ENCODE results near the gene FBXO40. TPM values are rescaled to one million over a fixed set of nuclear protein-coding genes. Genes with fewer than 3 reads are reported as not detected.
A peak's percentile ranks its signal among the peaks of the same experiment; 100 is the strongest.
"Not testable (repeated sequence)": the region's sequence is repeated elsewhere in the genome, so short reads cannot be mapped to it uniquely, and the experiment has no call there.

Gene FBXO40
- polyA plus RNA-seq, 4 donors, result 0.01 TPM; not detected in 3

- not testable (repeated sequence) for DNase-seq, FAIRE-seq
Observed at GRCh38 chr3:121599900-121600299, 6.7 kb downstream of the FBXO40 start.

GRCh38 chr3:121601212-121601812, 8.1 kb downstream of the FBXO40 start:
- Histone ChIP-seq H3K9me3 (ENCODE audit: control insufficient read depth in 2 of 2, insufficient read depth in 1 of 2, low read depth in 1 of 2, low read length in 1 of 2) (no peaks in the 10 kb centered on the region), H3K4me1 (ENCODE audit: control insufficient read depth in 3 of 3, insufficient read depth in 2 of 3, low read depth in 1 of 3, low read length in 2 of 3) (no peaks in the 10 kb centered on the region), H3K36me3 (ENCODE audit: control insufficient read depth in 3 of 3, insufficient read depth in 2 of 3, low read depth in 1 of 3, low read length in 3 of 3) (no peaks in the 10 kb centered on the region), H3K4me3 (ENCODE audit: low read depth in 1 of 3, low read length in 3 of 3) (no peak overlapping the region), H3K27me3 (ENCODE audit: control insufficient read depth in 3 of 3, insufficient read depth in 3 of 3, low read length in 3 of 3) (no peaks in the 10 kb centered on the region), H3K27ac (ENCODE audit: low read depth in 1 of 3, low read length in 2 of 3) (no peak overlapping the region)
- DNase-seq, result peak in 1 of 2 donors; percentile 3
- 8 to 23% (median 20%) methylated on average over 4 of the region's 4 CpGs for WGBS, 3 donors
- no peak for FAIRE-seq

More at GRCh38 chr3:121599900-121600299, 6.7 kb downstream of the FBXO40 start:
- not testable (repeated sequence) for H3K4me3 ChIP-seq (ENCODE audit: low read depth in 1 of 3, low read length in 3 of 3); H3K4me1 ChIP-seq (ENCODE audit: control insufficient read depth in 3 of 3, insufficient read depth in 2 of 3, low read depth in 1 of 3, low read length in 2 of 3); H3K36me3 ChIP-seq (ENCODE audit: control insufficient read depth in 3 of 3, insufficient read depth in 2 of 3, low read depth in 1 of 3, low read length in 3 of 3); H3K9me3 ChIP-seq (ENCODE audit: control insufficient read depth in 2 of 2, insufficient read depth in 1 of 2, low read depth in 1 of 2, low read length in 1 of 2); H3K27ac ChIP-seq (ENCODE audit: low read depth in 1 of 3, low read length in 2 of 3); H3K27me3 ChIP-seq (ENCODE audit: control insufficient read depth in 3 of 3, insufficient read depth in 3 of 3, low read length in 3 of 3)
- WGBS, 3 donors, result 81 to 94% (median 90%) methylated on average over 2 of the region's 2 CpGs

DNA sequence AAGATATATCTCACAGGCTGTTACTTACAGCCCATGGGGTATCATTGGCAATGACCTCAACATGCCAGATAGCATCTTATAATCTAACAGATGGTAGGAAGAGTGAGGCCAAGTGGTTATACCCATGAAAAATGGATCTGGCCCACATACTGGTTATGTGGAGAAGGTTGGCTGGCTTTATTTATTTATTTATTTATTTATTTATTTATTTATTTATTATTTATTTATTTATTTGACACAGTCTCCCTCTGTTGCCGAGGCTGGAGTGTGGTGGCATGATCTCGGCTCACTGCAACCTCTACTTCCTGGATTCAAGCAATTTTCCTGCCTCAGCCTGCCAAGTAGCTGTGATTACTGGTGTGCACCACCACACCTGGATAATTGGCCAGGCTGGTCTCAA, 11.6 kb downstream of the FBXO40 start:
- FAIRE-seq (no peak), DNase-seq (no peak)
- no peaks in the 10 kb centered on the region for H3K27me3 ChIP-seq (ENCODE audit: control insufficient read depth in 3 of 3, insufficient read depth in 3 of 3, low read length in 3 of 3)
- no peak overlapping the region for H3K4me3 ChIP-seq (ENCODE audit: low read depth in 1 of 3, low read length in 3 of 3)
- H3K36me3 ChIP-seq (ENCODE audit: control insufficient read depth in 3 of 3, insufficient read depth in 2 of 3, low read depth in 1 of 3, low read length in 3 of 3), result no peaks in the 10 kb centered on the region
- H3K4me1 ChIP-seq (ENCODE audit: control insufficient read depth in 3 of 3, insufficient read depth in 2 of 3, low read depth in 1 of 3, low read length in 2 of 3), result no peaks in the 10 kb centered on the region
- 91 to 98% (median 97%) methylated on average over 2 of the region's 2 CpGs for WGBS, 3 donors
- H3K27ac ChIP-seq (ENCODE audit: low read depth in 1 of 3, low read length in 2 of 3), result no peak overlapping the region
- no peaks in the 10 kb centered on the region for H3K9me3 ChIP-seq (ENCODE audit: control insufficient read depth in 2 of 2, insufficient read depth in 1 of 2, low read depth in 1 of 2, low read length in 1 of 2)

DNA sequence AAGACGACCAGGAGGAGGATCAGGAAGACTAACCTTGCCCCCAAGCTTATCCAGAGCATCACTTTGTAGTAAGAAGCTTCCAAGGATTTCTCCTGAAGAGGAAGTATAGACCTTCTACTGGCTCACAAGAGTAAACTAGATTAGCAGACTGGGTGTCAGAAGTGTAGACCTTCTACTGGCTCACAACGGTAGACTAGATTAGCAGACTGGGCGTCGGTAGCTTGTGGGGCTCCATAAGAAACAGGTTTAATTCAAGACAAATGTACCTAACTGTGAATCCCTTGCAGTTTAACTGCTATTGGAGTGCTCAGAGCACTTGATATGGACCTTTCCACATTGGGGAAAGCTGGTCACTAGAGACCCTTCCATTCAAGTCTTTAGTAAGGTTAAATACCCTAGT, 12.9 kb downstream of the FBXO40 start:
- DNase-seq, result no peak
- H3K9me3 ChIP-seq (ENCODE audit: control insufficient read depth in 2 of 2, insufficient read depth in 1 of 2, low read depth in 1 of 2, low read length in 1 of 2), result no peaks in the 10 kb centered on the region
- H3K36me3 ChIP-seq (ENCODE audit: control insufficient read depth in 3 of 3, insufficient read depth in 2 of 3, low read depth in 1 of 3, low read length in 3 of 3), result no peaks in the 10 kb centered on the region
- H3K4me1 ChIP-seq (ENCODE audit: control insufficient read depth in 3 of 3, insufficient read depth in 2 of 3, low read depth in 1 of 3, low read length in 2 of 3), result no peaks in the 10 kb centered on the region
- no peaks in the 10 kb centered on the region for H3K27me3 ChIP-seq (ENCODE audit: control insufficient read depth in 3 of 3, insufficient read depth in 3 of 3, low read length in 3 of 3)
- no peak overlapping the region for H3K4me3 ChIP-seq (ENCODE audit: low read depth in 1 of 3, low read length in 3 of 3)
- 80 to 92% (median 89%) methylated on average over 4 of the region's 4 CpGs for WGBS, 3 donors
- no peak overlapping the region for H3K27ac ChIP-seq (ENCODE audit: low read depth in 1 of 3, low read length in 2 of 3)
- no peak for FAIRE-seq

DNA sequence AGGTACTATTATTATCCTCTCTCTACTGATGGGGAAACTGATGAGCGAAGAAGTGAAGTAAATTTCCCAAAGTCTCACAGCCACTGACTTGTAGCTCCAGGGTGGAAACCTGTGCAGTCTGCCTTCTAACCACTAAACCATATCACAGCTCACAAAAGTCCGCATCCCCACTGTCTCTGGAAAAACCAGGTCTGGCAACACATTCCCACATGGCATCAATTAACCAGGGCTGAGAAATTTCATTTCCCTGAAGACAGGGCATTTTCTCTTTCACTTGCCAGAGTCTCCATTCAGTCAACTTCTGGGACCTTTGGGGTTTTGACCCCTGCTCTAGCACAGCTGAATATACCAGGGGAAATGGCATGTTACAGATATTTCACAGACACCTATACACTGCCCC, 26.5 kb downstream of the FBXO40 start:
- Histone ChIP-seq H3K4me3 (ENCODE audit: low read depth in 1 of 3, low read length in 3 of 3) (no peak overlapping the region), H3K9me3 (ENCODE audit: control insufficient read depth in 2 of 2, insufficient read depth in 1 of 2, low read depth in 1 of 2, low read length in 1 of 2) (no peaks in the 10 kb centered on the region), H3K27me3 (ENCODE audit: control insufficient read depth in 3 of 3, insufficient read depth in 3 of 3, low read length in 3 of 3) (no peaks in the 10 kb centered on the region), H3K27ac (ENCODE audit: low read depth in 1 of 3, low read length in 2 of 3) (no peak overlapping the region), H3K36me3 (ENCODE audit: control insufficient read depth in 3 of 3, insufficient read depth in 2 of 3, low read depth in 1 of 3, low read length in 3 of 3) (no peaks in the 10 kb centered on the region), H3K4me1 (ENCODE audit: control insufficient read depth in 3 of 3, insufficient read depth in 2 of 3, low read depth in 1 of 3, low read length in 2 of 3) (no peaks in the 10 kb centered on the region)
- WGBS, 3 donors, result 91 to 98% (median 92%) methylated on average over 2 of the region's 2 CpGs
- no peak for DNase-seq
- no peak for FAIRE-seq

DNA sequence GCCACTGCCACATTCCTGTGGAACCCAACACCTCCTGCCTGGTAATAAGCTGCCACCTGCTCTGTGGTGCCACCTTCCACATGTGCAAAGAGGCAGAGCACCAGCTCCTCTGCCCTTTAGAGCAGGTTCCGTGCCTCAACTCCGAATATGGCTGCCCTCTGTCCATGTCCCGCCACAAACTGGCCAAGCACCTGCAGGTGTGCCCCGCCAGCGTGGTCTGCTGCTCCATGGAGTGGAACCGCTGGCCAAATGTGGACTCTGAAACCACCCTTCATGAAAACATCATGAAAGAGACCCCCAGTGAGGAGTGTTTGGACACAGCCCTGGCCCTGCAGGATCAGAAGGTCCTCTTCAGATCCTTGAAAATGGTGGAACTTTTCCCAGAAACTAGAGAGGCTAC, 28.3 kb downstream of the FBXO40 start:
- FAIRE-seq, result no peak
- 88 to 94% (median 93%) methylated on average over 6 of the region's 6 CpGs for WGBS, 3 donors
- Histone ChIP-seq H3K27me3 (ENCODE audit: control insufficient read depth in 3 of 3, insufficient read depth in 3 of 3, low read length in 3 of 3) (no peaks in the 10 kb centered on the region), H3K4me1 (ENCODE audit: control insufficient read depth in 3 of 3, insufficient read depth in 2 of 3, low read depth in 1 of 3, low read length in 2 of 3) (no peaks in the 10 kb centered on the region), H3K9me3 (ENCODE audit: control insufficient read depth in 2 of 2, insufficient read depth in 1 of 2, low read depth in 1 of 2, low read length in 1 of 2) (no peaks in the 10 kb centered on the region), H3K36me3 (ENCODE audit: control insufficient read depth in 3 of 3, insufficient read depth in 2 of 3, low read depth in 1 of 3, low read length in 3 of 3) (no peaks in the 10 kb centered on the region), H3K27ac (ENCODE audit: low read depth in 1 of 3, low read length in 2 of 3) (no peak overlapping the region), H3K4me3 (ENCODE audit: low read depth in 1 of 3, low read length in 3 of 3) (no peak overlapping the region)
- DNase-seq, result no peak

DNA sequence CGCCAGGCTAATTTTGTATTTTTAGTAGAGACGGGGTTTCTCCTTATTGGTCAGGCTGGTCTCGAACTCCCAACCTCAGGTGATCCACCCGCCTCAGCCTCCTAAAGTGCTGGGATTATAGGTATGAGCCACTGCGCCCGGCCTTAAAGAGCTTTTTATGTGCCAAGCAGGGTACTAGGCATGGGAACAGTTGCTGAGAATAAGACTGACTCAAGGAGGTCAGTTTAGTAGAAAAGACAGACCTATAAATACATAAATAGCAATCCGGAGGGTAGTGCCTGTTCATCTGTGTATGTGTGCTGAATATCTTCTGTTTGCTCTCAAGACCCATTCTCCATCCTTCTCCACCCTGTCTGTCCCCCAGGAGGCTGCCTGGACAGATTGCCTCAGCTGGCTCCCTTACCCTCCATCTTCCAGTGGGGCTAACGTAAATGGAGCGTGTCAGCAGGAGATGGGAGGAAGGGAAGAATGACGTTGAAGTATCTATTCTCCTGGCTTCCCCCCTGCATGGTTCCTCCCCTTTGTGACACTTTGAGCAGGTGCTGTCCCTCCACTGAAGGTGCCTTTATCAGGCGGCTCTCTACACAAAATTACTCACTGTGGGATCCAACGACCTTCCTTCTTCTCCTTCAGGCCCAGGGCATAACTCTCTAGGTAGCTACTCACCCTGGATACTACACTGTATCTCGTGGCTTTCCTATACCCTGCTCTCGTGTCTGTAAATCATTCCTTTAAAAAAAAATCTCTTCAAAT, 31.1 kb downstream of the FBXO40 start:
- Histone ChIP-seq H3K27ac (ENCODE audit: low read depth in 1 of 3, low read length in 2 of 3) (no peak overlapping the region), H3K36me3 (ENCODE audit: control insufficient read depth in 3 of 3, insufficient read depth in 2 of 3, low read depth in 1 of 3, low read length in 3 of 3) (no peaks in the 10 kb centered on the region), H3K4me1 (ENCODE audit: control insufficient read depth in 3 of 3, insufficient read depth in 2 of 3, low read depth in 1 of 3, low read length in 2 of 3) (no peaks in the 10 kb centered on the region), H3K27me3 (ENCODE audit: control insufficient read depth in 3 of 3, insufficient read depth in 3 of 3, low read length in 3 of 3) (no peaks in the 10 kb centered on the region), H3K4me3 (ENCODE audit: low read depth in 1 of 3, low read length in 3 of 3) (no peak overlapping the region), H3K9me3 (ENCODE audit: control insufficient read depth in 2 of 2, insufficient read depth in 1 of 2, low read depth in 1 of 2, low read length in 1 of 2) (no peaks in the 10 kb centered on the region)
- DNase-seq, result no peak
- no peak for FAIRE-seq
- WGBS, 3 donors, result 70 to 77% (median 75%) methylated on average over 14 of the region's 14 CpGs

GRCh38 chr3:121626495-121626894, 33.3 kb downstream of the FBXO40 start:
- DNase-seq, result no peak
- 92 to 99% (median 94%) methylated on average over 4 of the region's 4 CpGs for WGBS, 3 donors
- H3K36me3 ChIP-seq (ENCODE audit: control insufficient read depth in 3 of 3, insufficient read depth in 2 of 3, low read depth in 1 of 3, low read length in 3 of 3), result no peaks in the 10 kb centered on the region
- no peak for FAIRE-seq
- no peaks in the 10 kb centered on the region for H3K9me3 ChIP-seq (ENCODE audit: control insufficient read depth in 2 of 2, insufficient read depth in 1 of 2, low read depth in 1 of 2, low read length in 1 of 2)
- H3K4me1 ChIP-seq (ENCODE audit: control insufficient read depth in 3 of 3, insufficient read depth in 2 of 3, low read depth in 1 of 3, low read length in 2 of 3), result no peaks in the 10 kb centered on the region
- H3K27ac ChIP-seq (ENCODE audit: low read depth in 1 of 3, low read length in 2 of 3), result no peak overlapping the region
- no peaks in the 10 kb centered on the region for H3K27me3 ChIP-seq (ENCODE audit: control insufficient read depth in 3 of 3, insufficient read depth in 3 of 3, low read length in 3 of 3)
- no peak overlapping the region for H3K4me3 ChIP-seq (ENCODE audit: low read depth in 1 of 3, low read length in 3 of 3)
